ENCODE measurements around the gene HS3ST4.
"Not testable (repeated sequence)": the region's sequence is repeated elsewhere in the genome, so short reads cannot be mapped to it uniquely, and the experiment has no call there.

The HS3ST4 gene

GRCh38 chr16:26015776-26016175 is 324.0 kb downstream of the HS3ST4 start:
- DNase-seq = no peak

DNA sequence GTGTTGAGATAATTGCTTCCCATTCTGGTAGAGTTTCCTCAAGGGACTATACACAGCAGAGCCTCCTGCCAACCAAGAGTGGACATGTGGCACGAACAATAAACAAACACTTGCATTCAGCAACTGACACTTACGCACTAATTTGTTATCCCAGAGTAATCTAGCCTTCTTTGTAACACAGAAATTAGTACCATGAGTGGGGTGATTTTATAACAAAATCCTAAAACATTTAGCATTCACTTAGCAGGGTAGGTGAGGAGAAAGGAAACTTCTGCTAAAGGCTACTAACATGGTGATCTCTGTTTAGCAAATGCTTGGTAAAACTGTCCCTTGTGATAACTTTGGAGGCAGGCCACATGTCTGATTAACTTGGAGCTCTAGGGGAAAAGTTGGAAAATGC is 325.2 kb downstream of the HS3ST4 start:
- no peak for DNase-seq

GRCh38 chr16:26019381-26020242 is 327.9 kb downstream of the HS3ST4 start:
- DNase-seq = no peak

DNA sequence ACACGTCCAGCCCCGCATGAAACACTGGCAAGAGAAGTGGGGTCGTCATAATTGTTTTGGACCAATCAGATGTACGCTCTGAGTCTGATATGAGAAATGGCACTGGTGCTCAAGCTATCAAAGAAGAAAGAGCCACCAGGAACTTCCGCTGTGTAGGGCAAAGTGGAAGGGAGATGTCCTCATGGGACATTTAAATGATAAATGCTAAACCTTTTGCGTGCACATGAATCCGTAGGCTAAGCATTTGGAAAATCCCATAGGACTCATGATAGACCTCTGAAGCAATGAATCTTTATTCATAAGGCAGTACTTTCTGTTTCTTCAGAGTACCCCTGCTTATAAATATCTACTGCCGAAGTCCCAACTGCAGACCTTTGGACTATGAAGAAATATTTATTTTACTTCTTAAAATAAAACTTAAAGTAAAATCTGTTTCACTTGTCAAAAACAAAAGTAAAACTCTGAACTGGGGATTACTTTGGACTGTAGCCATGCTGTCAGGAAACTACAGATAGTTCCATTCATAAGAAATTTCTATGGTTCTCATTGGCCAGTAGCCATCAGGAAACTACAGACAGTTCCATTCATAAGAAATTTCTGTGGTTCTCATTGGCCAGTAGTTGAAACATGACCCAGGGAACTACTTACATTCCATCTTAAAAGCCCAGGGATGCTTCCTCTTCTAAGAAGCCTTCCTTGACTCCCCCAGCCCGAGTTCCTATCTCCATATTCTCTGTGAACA is 335.1 kb downstream of the HS3ST4 start:
- no peak for DNase-seq

GRCh38 chr16:26031286-26031685 is 339.5 kb downstream of the HS3ST4 start:
- no peak for DNase-seq

DNA sequence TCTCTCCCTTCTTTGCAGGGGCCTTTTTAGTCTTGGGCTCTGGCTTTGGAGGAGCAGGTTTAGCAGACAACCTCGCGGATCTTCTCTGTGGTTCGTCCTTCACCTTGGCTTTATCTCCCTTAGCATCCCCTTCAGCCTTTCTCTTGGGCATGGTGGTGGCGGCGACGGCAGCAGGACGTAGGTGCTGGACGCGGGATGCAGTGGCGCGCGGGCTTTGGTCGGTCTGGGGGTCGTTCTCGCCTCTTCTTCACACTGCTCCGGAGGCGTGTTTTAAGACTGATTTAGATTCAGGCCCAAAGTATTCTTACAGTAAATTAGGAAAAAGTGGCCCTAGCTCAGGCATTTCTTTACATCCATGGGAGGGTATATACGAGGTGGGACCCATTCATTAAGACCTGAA is 340.9 kb downstream of the HS3ST4 start:
- not testable (repeated sequence) for DNase-seq

GRCh38 chr16:26041952-26042668 is 350.4 kb downstream of the HS3ST4 start:
- no peak for DNase-seq

- DNase-seq = no peak
Measured at GRCh38 chr16:26050472-26050871, 358.7 kb downstream of the HS3ST4 start.

- DNase-seq = no peak
Measured at GRCh38 chr16:26051063-26051462, 359.3 kb downstream of the HS3ST4 start.

DNA sequence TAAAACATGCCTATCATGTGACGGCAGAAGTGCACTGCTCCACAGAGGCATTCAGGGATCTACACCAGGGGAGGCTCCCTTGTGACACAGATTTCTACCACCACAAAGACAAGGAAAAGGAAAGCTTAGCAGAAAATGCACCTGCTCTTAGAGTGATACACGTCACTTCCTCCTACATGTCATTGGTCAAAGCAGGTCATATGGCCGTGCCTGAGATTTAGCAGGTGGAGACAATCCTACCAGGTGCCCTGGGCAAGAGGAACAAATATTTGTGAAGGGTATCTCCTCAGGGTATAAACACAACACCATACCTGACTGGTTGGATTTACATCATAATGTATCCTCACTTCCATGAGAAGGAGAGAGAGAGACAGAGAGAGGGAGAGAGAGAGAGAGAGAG is 362.1 kb downstream of the HS3ST4 start:
- DNase-seq = no peak

- DNase-seq = no peak
Measured at GRCh38 chr16:26058326-26058725, 366.6 kb downstream of the HS3ST4 start.

GRCh38 chr16:26070302-26071100 is 378.7 kb downstream of the HS3ST4 start:
- no peak for DNase-seq

DNA sequence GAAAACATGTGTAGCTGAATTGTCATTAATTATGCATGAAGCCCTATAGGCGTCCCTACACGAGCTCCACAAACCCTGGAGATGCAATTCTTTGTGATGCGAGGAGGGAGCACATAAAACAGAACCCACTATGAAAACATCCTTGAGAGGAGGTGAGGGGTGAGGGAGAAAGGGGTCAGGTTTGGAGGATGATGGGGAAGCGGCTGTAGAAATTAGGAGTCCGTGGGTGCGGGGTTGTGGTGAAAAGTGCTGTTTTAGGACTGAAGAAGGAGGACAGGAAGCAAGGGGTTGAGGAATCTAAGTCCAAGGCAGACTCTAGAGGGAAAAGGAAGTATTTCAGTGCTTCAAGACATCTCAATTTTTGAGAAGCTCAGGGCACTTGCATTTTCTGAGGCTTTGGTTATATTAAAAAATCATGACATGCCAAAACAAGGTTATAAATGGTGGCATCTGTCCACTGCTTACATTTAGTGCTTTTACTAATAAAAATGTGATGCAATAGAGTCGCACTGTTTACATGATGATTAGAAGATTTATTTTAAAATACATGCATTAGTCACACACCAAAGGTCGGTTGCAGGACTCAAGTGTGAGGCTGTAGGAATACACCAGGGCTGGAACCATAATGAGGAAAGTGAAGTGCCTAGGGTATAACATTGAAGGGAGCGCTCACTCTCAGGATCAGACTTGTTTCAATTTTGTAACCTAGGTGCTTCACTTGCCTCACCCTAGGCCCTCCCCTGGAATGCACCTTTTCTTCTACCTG is 379.5 kb downstream of the HS3ST4 start:
- DNase-seq = no peak

GRCh38 chr16:26078716-26079355 is 387.1 kb downstream of the HS3ST4 start:
- DNase-seq = no peak

DNA sequence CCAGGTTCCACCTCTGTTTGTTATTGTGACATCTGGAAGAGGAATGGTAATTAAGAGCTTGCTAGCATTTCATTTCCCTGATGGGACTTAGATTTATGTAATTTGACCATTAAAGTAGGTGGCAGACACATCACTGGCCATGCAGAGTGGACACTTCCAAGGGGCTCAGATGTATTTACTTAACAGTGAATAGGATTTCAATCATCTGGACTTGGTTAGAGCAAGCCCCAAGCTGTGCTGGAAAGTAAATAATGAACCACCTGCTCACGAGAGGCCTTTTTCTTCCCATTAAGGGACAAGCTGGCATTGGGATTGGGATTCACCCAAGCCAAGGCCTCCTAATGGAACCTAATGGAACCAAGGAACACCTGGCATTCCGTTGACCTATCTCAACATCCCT is 395.3 kb downstream of the HS3ST4 start:
- DNase-seq = no peak

- no peak for DNase-seq
Measured at GRCh38 chr16:26091511-26091910, 399.8 kb downstream of the HS3ST4 start.

DNA sequence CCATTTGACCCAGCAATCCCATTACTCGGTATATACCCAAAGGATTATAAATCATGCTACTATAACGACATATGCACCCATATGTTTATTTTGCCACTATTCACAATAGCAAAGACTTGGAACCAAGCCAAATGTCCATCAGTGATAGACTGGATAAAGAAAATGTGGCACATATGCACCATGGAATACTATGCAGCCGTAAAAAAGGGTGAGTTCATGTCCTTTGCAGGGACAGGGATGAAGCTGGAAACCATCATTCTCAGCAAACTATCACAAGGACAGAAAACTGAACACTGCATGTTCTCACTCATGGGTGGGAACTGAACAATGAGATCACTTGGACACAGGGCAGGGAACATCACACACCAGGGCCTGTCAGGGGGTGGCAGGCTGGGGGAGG is 406.4 kb downstream of the HS3ST4 start:
- DNase-seq = not testable (repeated sequence)

DNA sequence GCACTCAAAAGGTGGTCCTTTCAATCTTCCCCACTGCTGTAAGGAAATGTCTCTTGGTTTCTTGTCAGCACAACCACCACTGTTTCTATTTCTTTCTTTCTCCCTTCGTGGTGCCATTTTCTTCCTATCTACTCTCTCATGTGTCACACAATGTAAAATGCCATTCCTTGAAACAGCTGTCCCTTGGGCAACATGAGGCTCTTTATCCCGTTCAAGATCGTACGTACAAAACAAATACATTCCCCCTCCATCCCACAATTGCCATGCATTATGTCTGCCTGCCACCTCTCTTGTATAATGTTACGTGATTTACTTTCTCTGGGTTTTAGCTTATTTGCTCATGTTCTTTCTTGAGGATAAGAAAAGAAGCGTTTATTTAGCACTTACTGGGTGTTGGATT is 410.6 kb downstream of the HS3ST4 start:
- no peak for DNase-seq

DNA sequence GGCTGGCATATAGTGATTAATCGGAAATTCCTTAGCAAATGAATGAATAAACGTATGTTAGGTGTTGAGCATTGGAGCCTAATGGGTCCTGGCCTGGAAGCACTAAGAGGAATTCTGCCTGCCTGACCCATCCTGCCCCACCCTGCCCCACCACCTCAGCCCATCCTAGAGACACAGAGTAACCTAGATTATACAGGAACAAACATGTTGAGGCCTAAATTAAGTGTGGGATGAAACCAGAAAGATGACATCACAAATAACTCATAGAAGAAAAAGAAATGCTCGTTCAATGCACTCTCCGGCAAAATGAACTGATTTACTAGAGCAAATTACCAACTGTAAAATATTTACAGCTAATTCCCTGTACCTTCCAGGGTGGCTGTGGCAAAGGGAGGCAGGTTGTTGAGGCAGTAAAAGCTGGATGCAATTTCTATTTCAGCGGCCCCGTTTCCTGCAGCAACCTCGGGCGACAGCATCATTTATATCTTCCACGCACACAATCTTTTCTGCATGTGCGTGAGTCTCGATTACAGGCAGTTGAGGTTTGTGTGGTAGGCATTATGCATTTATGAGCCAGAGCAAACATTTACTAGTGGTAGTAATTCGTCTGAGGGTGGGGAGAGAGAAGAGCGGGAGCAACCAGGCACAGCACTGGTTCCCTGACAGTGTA is 417.2 kb downstream of the HS3ST4 start:
- DNase-seq = no peak

DNA sequence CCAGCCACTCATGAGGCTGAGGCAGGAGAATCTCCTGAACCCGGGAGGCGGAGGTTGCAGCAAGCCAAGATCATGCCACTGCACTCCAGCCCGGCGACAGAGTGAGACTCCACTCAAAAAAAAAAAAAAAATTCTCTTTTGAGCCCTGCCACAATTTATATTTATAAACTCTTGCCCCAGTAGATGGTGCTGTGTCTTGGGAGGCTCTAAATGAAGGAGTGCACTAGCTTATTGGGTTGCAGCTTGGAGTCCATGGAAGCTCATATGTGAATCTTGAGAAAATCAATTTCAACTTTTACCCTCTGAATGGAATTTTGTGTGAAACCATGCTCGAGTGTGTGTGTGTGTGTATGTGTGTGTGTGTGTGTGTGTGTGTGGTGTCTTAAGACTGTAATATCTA is 420.1 kb downstream of the HS3ST4 start:
- no peak for DNase-seq

- DNase-seq = no peak
Measured at GRCh38 chr16:26118575-26118974, 426.8 kb downstream of the HS3ST4 start.

All from activated CD8-positive, alpha-beta memory T cell treated with anti-CD3 and anti-CD28 coated beads, Interleukin-2, amount 50 U/mL, for 48 hours (primary cell).